Measurements from ENCODE around the gene FER.
"Not testable (repeated sequence)": the region's sequence is repeated elsewhere in the genome, so short reads cannot be mapped to it uniquely, and the experiment has no call there.

FER gene

DNA sequence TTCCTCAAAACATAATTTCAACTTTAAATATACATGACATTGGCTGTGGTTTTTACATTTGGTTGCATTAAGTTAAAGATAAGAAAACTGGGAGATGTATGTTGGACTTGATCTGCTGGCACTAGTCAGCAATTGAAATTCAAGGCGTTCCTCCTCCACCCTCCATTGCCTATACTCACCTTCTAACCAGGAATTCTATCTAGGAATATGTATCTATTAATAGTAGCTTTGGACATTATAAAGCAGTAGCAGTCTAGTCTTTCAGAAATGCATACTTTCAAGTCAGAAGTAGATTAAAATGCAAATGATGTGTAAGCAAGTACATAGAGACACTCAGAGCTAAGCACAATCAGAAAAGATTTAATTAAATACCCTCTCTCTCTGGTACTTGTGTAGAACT is 24.9 kb downstream of the FER start:
- H3K4me3 ChIP-seq (ENCODE audit: low read depth, low read length), result no peak overlapping the region
- TF ChIP-seq ZFP69B (tag by site-specific recombination; IDR thresholded peaks at IDR 0.05), result no peak
- TF ChIP-seq, protein P1, sequence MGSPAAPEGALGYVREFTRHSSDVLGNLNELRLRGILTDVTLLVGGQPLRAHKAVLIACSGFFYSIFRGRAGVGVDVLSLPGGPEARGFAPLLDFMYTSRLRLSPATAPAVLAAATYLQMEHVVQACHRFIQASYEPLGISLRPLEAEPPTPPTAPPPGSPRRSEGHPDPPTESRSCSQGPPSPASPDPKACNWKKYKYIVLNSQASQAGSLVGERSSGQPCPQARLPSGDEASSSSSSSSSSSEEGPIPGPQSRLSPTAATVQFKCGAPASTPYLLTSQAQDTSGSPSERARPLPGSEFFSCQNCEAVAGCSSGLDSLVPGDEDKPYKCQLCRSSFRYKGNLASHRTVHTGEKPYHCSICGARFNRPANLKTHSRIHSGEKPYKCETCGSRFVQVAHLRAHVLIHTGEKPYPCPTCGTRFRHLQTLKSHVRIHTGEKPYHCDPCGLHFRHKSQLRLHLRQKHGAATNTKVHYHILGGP (tag by site-specific recombination; IDR thresholded peaks at IDR 0.05), result peak; percentile 75; the same call in 1 of the 2 replicates
- 0 out of 2 replicates have a peak, but pooled peaks cover 5% of the 10 kb centered on the region for H3K4me1 ChIP-seq (ENCODE audit: control insufficient read depth, insufficient read depth, low read length)
- ChIA-PET CTCF (interaction anchor here (0.7 kb wide), 1 partner anchor 131 kb away, joined by 3 read pairs; no protein-coding TSS in a partner anchor), POLR2A (no interaction called here)
- no peak overlapping the region for H3K27ac ChIP-seq (ENCODE audit: extremely low read depth, low read depth, low read length)
- no peaks in the 10 kb centered on the region for H3K36me3 ChIP-seq (ENCODE audit: control insufficient read depth in 2 of 2, insufficient read depth in 1 of 2, low read length in 2 of 2)
- H3K9me3 ChIP-seq (ENCODE audit: control insufficient read depth, insufficient read depth, low read depth, low read length), result no peaks in the 10 kb centered on the region

DNA sequence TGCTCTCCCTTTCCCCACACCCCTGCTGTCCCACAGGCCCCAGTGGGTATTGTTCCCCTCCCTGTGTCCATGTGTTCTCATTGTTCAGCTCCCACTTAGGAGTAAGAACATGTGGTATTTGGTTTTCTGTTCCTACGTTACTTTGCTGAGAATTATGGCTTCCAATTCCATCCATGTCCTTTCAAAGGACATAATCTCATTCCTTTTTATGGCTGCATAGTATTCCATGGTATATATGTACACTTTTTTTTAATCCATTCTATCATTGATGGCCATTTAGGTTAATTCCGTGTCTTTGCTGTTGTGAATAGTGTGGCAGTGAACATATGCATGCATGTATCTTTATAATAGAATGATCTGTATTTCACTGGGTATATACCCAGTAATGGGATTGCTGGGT is 25.6 kb downstream of the FER start:
- POLR2A ChIA-PET, result no interaction called here
- TF ChIP-seq ZNF146 (tag by site-specific recombination; IDR thresholded peaks at IDR 0.05), result peak; percentile 87
- TF ChIP-seq ZNF223 (tag by site-specific recombination; IDR thresholded peaks at IDR 0.05), result no peak
- CTCF ChIA-PET, result no interaction called here

DNA sequence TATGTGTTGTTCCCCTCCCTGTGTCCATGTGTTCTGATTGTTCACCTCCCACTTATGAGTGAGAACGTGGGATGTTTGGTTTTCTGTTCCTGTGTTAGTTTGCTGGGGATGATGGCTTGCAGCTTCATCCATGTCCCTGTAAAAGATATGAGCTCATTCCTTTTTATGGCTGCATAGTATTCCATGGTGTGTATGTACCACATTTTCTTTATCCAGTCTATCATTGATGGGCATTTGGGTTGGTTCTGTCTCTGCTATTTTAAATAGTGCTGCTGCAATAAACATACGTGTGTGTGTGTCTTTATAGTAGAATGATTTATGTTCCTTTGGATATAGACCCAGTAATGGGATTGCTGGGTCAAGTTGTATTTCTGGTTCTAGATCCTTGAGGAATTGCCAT is 26.4 kb downstream of the FER start:
- CTCF ChIA-PET, result interaction anchor here (0.7 kb wide), 1 partner anchor 80 kb away, joined by 3 read pairs; no protein-coding TSS in a partner anchor
- H3K36me3 ChIP-seq (ENCODE audit: control insufficient read depth in 2 of 2, insufficient read depth in 1 of 2, low read length in 2 of 2); H3K4me1 ChIP-seq (ENCODE audit: control insufficient read depth, insufficient read depth, low read length); H3K4me3 ChIP-seq (ENCODE audit: low read depth, low read length); POLR2A ChIA-PET; H3K27ac ChIP-seq (ENCODE audit: extremely low read depth, low read depth, low read length); H3K9me3 ChIP-seq (ENCODE audit: control insufficient read depth, insufficient read depth, low read depth, low read length): not testable (repeated sequence)
- TF ChIP-seq, protein P2, sequence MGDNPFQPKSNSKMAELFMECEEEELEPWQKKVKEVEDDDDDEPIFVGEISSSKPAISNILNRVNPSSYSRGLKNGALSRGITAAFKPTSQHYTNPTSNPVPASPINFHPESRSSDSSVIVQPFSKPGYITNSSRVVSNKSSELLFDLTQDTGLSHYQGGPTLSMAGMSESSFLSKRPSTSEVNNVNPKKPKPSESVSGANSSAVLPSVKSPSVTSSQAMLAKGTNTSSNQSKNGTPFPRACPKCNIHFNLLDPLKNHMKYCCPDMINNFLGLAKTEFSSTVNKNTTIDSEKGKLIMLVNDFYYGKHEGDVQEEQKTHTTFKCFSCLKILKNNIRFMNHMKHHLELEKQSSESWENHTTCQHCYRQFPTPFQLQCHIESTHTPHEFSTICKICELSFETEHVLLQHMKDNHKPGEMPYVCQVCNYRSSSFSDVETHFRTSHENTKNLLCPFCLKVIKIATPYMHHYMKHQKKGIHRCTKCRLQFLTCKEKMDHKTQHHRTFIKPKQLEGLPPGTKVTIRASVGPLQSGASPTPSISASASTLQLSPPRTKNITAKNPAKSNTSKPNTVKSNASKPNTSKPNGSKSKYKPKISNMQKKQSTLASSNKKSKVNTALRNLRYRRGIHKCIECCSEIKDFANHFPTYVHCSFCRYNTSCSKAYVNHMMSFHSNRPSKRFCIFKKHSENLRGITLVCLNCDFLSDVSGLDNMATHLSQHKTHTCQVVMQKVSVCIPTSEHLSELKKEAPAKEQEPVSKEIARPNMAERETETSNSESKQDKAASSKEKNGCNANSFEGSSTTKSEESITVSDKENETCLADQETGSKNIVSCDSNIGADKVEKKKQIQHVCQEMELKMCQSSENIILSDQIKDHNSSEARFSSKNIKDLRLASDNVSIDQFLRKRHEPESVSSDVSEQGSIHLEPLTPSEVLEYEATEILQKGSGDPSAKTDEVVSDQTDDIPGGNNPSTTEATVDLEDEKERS (tag by site-specific recombination; IDR thresholded peaks at IDR 0.05), result peak; percentile 34; the same call in 1 of the 2 replicates
- peak; percentile 80; the same call in 1 of the 2 replicates for TF ChIP-seq ZNF169 (tag by site-specific recombination; IDR thresholded peaks at IDR 0.05)
- TF ChIP-seq, protein P3, sequence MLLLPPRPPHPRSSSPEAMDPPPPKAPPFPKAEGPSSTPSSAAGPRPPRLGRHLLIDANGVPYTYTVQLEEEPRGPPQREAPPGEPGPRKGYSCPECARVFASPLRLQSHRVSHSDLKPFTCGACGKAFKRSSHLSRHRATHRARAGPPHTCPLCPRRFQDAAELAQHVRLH (tag by site-specific recombination; IDR thresholded peaks at IDR 0.05), result 0 out of 2 replicates have a peak, but pooled peaks have one; percentile 59
- TF ChIP-seq ZNF146 (tag by site-specific recombination; IDR thresholded peaks at IDR 0.05), result peak; percentile 87

More for the DNA sequence above, 25.6 kb downstream of the FER start:
- Histone ChIP-seq H3K36me3 (ENCODE audit: control insufficient read depth in 2 of 2, insufficient read depth in 1 of 2, low read length in 2 of 2) (no peaks in the 10 kb centered on the region), H3K4me3 (ENCODE audit: low read depth, low read length) (no peak overlapping the region), H3K9me3 (ENCODE audit: control insufficient read depth, insufficient read depth, low read depth, low read length) (no peaks in the 10 kb centered on the region), H3K27ac (ENCODE audit: extremely low read depth, low read depth, low read length) (no peak overlapping the region), H3K4me1 (ENCODE audit: control insufficient read depth, insufficient read depth, low read length) (0 out of 2 replicates have a peak, but pooled peaks cover 5% of the 10 kb centered on the region)

DNA sequence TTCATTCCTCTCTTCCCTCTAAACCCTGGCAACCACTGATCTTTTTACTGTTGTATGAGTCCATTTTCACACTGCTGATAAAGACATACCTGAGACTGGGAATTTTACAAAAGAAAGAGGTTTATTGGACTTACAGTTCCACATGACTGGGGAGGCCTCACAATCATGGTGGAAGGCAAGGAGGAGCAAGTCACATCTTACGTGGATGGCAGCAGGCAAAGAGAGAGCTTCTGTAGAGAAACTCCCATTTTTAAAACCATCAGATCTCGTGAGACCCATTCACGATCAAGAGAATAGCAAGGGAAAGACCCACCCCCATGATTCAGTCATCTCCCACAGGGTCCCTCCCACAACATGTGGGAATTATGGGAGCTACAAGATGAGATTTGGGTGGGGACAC is 29.9 kb downstream of the FER start:
- H3K4me3 ChIP-seq (ENCODE audit: low read depth, low read length); H3K36me3 ChIP-seq (ENCODE audit: control insufficient read depth in 2 of 2, insufficient read depth in 1 of 2, low read length in 2 of 2); POLR2A ChIA-PET; H3K27ac ChIP-seq (ENCODE audit: extremely low read depth, low read depth, low read length); H3K4me1 ChIP-seq (ENCODE audit: control insufficient read depth, insufficient read depth, low read length); CTCF ChIA-PET; H3K9me3 ChIP-seq (ENCODE audit: control insufficient read depth, insufficient read depth, low read depth, low read length): not testable (repeated sequence)

DNA sequence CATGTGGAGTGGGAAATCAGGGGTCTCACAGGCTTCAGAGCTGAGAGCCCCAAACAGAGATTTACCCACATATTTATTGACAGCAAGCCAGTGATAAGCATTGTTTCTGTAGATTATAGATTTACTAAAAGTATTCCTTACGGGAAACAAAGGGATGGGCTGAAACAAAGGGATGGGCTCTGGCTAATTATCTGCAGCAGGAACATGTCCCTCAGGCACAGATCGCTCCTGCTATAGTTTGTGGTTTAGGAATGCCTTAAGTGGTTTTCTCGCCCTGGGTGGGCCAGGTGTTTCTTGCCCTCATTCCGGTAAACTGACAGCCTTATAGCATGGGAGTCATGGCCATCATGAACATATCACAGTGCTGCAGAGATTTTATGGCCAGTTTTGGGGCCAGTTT is 36.9 kb downstream of the FER start:
- H3K4me3 ChIP-seq (ENCODE audit: low read depth, low read length); H3K27ac ChIP-seq (ENCODE audit: extremely low read depth, low read depth, low read length); H3K9me3 ChIP-seq (ENCODE audit: control insufficient read depth, insufficient read depth, low read depth, low read length); POLR2A ChIA-PET; H3K36me3 ChIP-seq (ENCODE audit: control insufficient read depth in 2 of 2, insufficient read depth in 1 of 2, low read length in 2 of 2); CTCF ChIA-PET; H3K4me1 ChIP-seq (ENCODE audit: control insufficient read depth, insufficient read depth, low read length): not testable (repeated sequence)
